ENCODE results near the gene KRTAP5-5. TPM values are rescaled to one million over a fixed set of nuclear protein-coding genes. Genes with fewer than 3 reads are reported as not detected.
A peak's percentile ranks its signal among the peaks of the same experiment; 100 is the strongest.
"Not testable (repeated sequence)": the region's sequence is repeated elsewhere in the genome, so short reads cannot be mapped to it uniquely, and the experiment has no call there.

KRTAP5-5 gene
- total RNA-seq, 1 experiment from 2014 or later = not detected

GRCh38 chr11:1582909-1583308 is 46.7 kb upstream of the KRTAP5-5 start:
- H3K4me1 ChIP-seq (ENCODE audit: control insufficient read depth, insufficient read depth, low read length); BruUV-seq (replicated peaks); ATAC-seq; POLR2A ChIA-PET; H3K27me3 ChIP-seq (ENCODE audit: control insufficient read depth, insufficient read depth, low read length); H3K36me3 ChIP-seq (ENCODE audit: control insufficient read depth, insufficient read depth, low read length); DNase-seq (ENCODE audit: low read depth, low spot score); in situ Hi-C loops (cut with HindIII; ENCODE audit: low pct_unique_long_range_greater_than_20kb, low sequenced_read_pairs); H3K27ac ChIP-seq (ENCODE audit: low read length); intact Hi-C loops (cut with micrococcal nuclease; ENCODE audit: unreplicated experiment); H3K4me3 ChIP-seq (ENCODE audit: low read depth in 2 of 2, low read length in 2 of 2); H3K9me3 ChIP-seq (ENCODE audit: control insufficient read depth, insufficient read depth, low read depth, low read length): not testable (repeated sequence)
- CTCF ChIA-PET = interaction anchor here (1.3 kb wide), 1 partner anchor 12 kb away, joined by 6 read pairs; no protein-coding TSS in a partner anchor

DNA sequence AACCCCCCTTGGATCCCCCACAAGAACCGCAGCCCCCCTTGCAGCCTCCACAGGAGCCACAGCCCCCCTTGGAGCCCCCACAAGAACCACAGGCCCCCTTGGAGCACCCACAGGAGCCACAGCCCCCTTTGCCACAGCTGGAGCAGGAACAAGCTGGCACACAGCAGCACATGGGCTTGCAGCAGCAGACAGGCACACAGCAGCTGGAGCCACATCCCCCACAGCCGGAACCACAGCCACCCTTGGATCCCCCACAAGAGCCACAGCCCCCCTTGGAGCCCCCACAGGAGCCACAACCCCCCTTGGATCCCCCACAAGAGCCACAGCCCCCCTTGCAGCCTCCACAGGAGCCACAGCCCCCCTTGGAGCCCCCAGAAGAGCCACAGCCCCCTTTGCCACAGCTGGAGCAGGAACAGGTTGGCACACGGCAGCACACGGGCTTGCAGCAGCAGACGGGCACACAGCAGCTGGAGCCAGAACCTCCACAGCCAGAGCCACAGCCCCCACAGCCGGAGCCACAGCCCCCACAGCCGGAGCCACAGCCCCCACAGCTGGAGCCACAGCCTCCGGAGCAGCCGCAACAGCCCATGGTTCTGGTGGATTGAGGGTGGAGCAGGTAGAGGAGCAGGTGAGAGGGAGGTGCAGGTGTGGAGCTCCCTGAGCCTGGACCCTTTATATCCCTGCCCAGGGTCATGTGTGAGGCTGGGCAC is 44.8 kb upstream of the KRTAP5-5 start, which contains the start of gene KRTAP5-1:
KRTAP5-1 (minus strand) TSS at position 623 of the 710 bp plus-strand sequence; CDS start at position 589, 34 bp downstream.
- CTCF ChIA-PET; in situ Hi-C loops (cut with HindIII; ENCODE audit: low pct_unique_long_range_greater_than_20kb, low sequenced_read_pairs); H3K36me3 ChIP-seq (ENCODE audit: control insufficient read depth, insufficient read depth, low read length); ATAC-seq; H3K9me3 ChIP-seq (ENCODE audit: control insufficient read depth, insufficient read depth, low read depth, low read length); H3K4me3 ChIP-seq (ENCODE audit: low read depth in 2 of 2, low read length in 2 of 2); H3K27me3 ChIP-seq (ENCODE audit: control insufficient read depth, insufficient read depth, low read length); intact Hi-C loops (cut with micrococcal nuclease; ENCODE audit: unreplicated experiment); H3K27ac ChIP-seq (ENCODE audit: low read length); H3K4me1 ChIP-seq (ENCODE audit: control insufficient read depth, insufficient read depth, low read length); DNase-seq (ENCODE audit: low read depth, low spot score); BruUV-seq (replicated peaks): not testable (repeated sequence)
- POLR2A ChIA-PET = interaction anchor here (0.6 kb wide), 1 partner anchor 10 kb away, joined by 3 read pairs; no protein-coding TSS in a partner anchor

- Histone ChIP-seq H3K27me3 (ENCODE audit: control insufficient read depth, insufficient read depth, low read length) (no peaks in the 10 kb centered on the region), H3K36me3 (ENCODE audit: control insufficient read depth, insufficient read depth, low read length) (no peaks in the 10 kb centered on the region), H3K27ac (ENCODE audit: low read length) (no peak overlapping the region), H3K4me3 (ENCODE audit: low read depth in 2 of 2, low read length in 2 of 2) (no peak overlapping the region), H3K9me3 (ENCODE audit: control insufficient read depth, insufficient read depth, low read depth, low read length) (no peaks in the 10 kb centered on the region), H3K4me1 (ENCODE audit: control insufficient read depth, insufficient read depth, low read length) (peaks cover 3% of the 10 kb centered on the region; the same call in 1 of the 2 replicates)
- BruUV-seq (replicated peaks) = no TSS peak
- CTCF ChIA-PET = no interaction called here
- DNase-seq (ENCODE audit: low read depth, low spot score) = no peak
- TF ChIP-seq POLR2AphosphoS5 (IDR thresholded peaks at IDR 0.05; ENCODE audit: low read depth, low read length) (no peak), TCF7L2 (IDR thresholded peaks at IDR 0.05; ENCODE audit: low read depth, low read length) (no peak)
- TF ChIP-seq, protein P1, sequence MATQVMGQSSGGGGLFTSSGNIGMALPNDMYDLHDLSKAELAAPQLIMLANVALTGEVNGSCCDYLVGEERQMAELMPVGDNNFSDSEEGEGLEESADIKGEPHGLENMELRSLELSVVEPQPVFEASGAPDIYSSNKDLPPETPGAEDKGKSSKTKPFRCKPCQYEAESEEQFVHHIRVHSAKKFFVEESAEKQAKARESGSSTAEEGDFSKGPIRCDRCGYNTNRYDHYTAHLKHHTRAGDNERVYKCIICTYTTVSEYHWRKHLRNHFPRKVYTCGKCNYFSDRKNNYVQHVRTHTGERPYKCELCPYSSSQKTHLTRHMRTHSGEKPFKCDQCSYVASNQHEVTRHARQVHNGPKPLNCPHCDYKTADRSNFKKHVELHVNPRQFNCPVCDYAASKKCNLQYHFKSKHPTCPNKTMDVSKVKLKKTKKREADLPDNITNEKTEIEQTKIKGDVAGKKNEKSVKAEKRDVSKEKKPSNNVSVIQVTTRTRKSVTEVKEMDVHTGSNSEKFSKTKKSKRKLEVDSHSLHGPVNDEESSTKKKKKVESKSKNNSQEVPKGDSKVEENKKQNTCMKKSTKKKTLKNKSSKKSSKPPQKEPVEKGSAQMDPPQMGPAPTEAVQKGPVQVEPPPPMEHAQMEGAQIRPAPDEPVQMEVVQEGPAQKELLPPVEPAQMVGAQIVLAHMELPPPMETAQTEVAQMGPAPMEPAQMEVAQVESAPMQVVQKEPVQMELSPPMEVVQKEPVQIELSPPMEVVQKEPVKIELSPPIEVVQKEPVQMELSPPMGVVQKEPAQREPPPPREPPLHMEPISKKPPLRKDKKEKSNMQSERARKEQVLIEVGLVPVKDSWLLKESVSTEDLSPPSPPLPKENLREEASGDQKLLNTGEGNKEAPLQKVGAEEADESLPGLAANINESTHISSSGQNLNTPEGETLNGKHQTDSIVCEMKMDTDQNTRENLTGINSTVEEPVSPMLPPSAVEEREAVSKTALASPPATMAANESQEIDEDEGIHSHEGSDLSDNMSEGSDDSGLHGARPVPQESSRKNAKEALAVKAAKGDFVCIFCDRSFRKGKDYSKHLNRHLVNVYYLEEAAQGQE (IDR thresholded peaks at IDR 0.05; ENCODE audit: insufficient read depth in 1 of 2, low read depth in 2 of 2, low read length in 1 of 2) = no peak
- TF ChIP-seq, protein P2, sequence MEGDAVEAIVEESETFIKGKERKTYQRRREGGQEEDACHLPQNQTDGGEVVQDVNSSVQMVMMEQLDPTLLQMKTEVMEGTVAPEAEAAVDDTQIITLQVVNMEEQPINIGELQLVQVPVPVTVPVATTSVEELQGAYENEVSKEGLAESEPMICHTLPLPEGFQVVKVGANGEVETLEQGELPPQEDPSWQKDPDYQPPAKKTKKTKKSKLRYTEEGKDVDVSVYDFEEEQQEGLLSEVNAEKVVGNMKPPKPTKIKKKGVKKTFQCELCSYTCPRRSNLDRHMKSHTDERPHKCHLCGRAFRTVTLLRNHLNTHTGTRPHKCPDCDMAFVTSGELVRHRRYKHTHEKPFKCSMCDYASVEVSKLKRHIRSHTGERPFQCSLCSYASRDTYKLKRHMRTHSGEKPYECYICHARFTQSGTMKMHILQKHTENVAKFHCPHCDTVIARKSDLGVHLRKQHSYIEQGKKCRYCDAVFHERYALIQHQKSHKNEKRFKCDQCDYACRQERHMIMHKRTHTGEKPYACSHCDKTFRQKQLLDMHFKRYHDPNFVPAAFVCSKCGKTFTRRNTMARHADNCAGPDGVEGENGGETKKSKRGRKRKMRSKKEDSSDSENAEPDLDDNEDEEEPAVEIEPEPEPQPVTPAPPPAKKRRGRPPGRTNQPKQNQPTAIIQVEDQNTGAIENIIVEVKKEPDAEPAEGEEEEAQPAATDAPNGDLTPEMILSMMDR (IDR thresholded peaks at IDR 0.05) = no peak
- POLR2A ChIA-PET = interaction anchor here (0.8 kb wide), 1 partner anchor 12 kb away, joined by 6 read pairs; no protein-coding TSS in a partner anchor
- in situ Hi-C loops (cut with HindIII; ENCODE audit: low pct_unique_long_range_greater_than_20kb, low sequenced_read_pairs) = no loop called here
- intact Hi-C loops (cut with micrococcal nuclease; ENCODE audit: unreplicated experiment) = no loop called here
- ATAC-seq = no peak
Measured at GRCh38 chr11:1586699-1587098, 42.9 kb upstream of the KRTAP5-5 start.

- ATAC-seq = peak; percentile 46; the same call in 1 of the 2 replicates
- POLR2A ChIA-PET = interaction anchor here (0.6 kb wide), 2 partner anchors 13 to 1182 kb away, joined by 3 to 7 read pairs; no protein-coding TSS in a partner anchor
- peak; percentile 48 for DNase-seq (ENCODE audit: low read depth, low spot score)
- H3K36me3 ChIP-seq (ENCODE audit: control insufficient read depth, insufficient read depth, low read length); H3K9me3 ChIP-seq (ENCODE audit: control insufficient read depth, insufficient read depth, low read depth, low read length); intact Hi-C loops (cut with micrococcal nuclease; ENCODE audit: unreplicated experiment); BruUV-seq (replicated peaks); H3K4me3 ChIP-seq (ENCODE audit: low read depth in 2 of 2, low read length in 2 of 2); in situ Hi-C loops (cut with HindIII; ENCODE audit: low pct_unique_long_range_greater_than_20kb, low sequenced_read_pairs); H3K27me3 ChIP-seq (ENCODE audit: control insufficient read depth, insufficient read depth, low read length); H3K27ac ChIP-seq (ENCODE audit: low read length); H3K4me1 ChIP-seq (ENCODE audit: control insufficient read depth, insufficient read depth, low read length): not testable (repeated sequence)
- CTCF ChIA-PET = interaction anchor here (0.7 to 1.4 kb wide), 3 partner anchors 15 to 64 kb away, joined by 3 to 6 read pairs (median 4); no protein-coding TSS in a partner anchor
Measured at GRCh38 chr11:1589191-1589963, 40.2 kb upstream of the KRTAP5-5 start.

All from Panc1 (cell line).